SU-DHL-6 (cell line): ENCODE data around the gene HDDC3.

Experiments used
- H2AFZ ChIP-seq: fragments of 200-600 bp; sonication (generic); 2 replicates; pipeline ENCODE4 v1.6.1; 2014; ENCODE audit warnings: low read depth, mild to moderate bottlenecking, moderate library complexity, mixed read lengths, antibody characterized with exemption, low read length; ENCODE audit not compliant: severe bottlenecking
- H3F3A ChIP-seq: fragments of 200-600 bp; shearing (Covaris generic); 2 replicates; pipeline ENCODE4 v1.6.0; 2016; ENCODE audit warnings: antibody characterized with exemption, mild to moderate bottlenecking; ENCODE audit not compliant: insufficient read depth
- H3K27ac ChIP-seq: fragments of 200-600 bp; sonication (generic); 2 replicates; pipeline ENCODE4 v1.5.1; 2016; ENCODE audit warnings: low read depth, mild to moderate bottlenecking, low read length, moderate library complexity, mixed read lengths
- H3K27me3 ChIP-seq: fragments of 200-600 bp; sonication (generic), shearing (Covaris generic); 2 replicates; pipeline ENCODE4 v1.6.0; 2014; ENCODE audit warnings: mild to moderate bottlenecking, low read length
- H3K36me3 ChIP-seq: fragments of 200-600 bp; sonication (generic); 2 replicates; pipeline ENCODE4 v1.6.1; 2014; ENCODE audit warnings: mild to moderate bottlenecking, low read length, mixed read lengths
- H3K4me2 ChIP-seq: fragments of 300-600, 200-600 bp; shearing (Covaris generic), sonication (generic); 2 replicates; pipeline ENCODE4 v1.6.0; 2014; ENCODE audit warnings: low read length, low read depth, mild to moderate bottlenecking; ENCODE audit not compliant: poor library complexity, severe bottlenecking
- H3K4me3 ChIP-seq: fragments of 200-600 bp; sonication (generic); 2 replicates; pipeline ENCODE4 v1.5.1; 2014; ENCODE audit warnings: antibody characterized with exemption, low read length, mild to moderate bottlenecking, mixed read lengths; ENCODE audit not compliant: insufficient read depth, poor library complexity, severe bottlenecking
- H3K79me2 ChIP-seq: fragments of 200-600 bp; sonication (generic); 2 replicates; pipeline ENCODE4 v1.6.1; 2014; ENCODE audit warnings: mild to moderate bottlenecking, low read length, moderate library complexity; ENCODE audit not compliant: insufficient read depth
- H3K9ac ChIP-seq: fragments of 200-600 bp; sonication (generic); 2 replicates; pipeline ENCODE4 v1.7.0; 2014; ENCODE audit warnings: mild to moderate bottlenecking, low read length
- H3K9me2 ChIP-seq: fragments of 200-600 bp; sonication (generic); replicated peaks from 2 replicates; pipeline ENCODE4 v1.6.1; 2014; ENCODE audit warnings: low read length; ENCODE audit not compliant: insufficient read depth
- H3K9me3 ChIP-seq: fragments of 200-600 bp; sonication (generic); 2 replicates; pipeline ENCODE4 v1.6.1; 2014; ENCODE audit warnings: low read length, mixed read lengths; ENCODE audit not compliant: insufficient read depth
- H4K20me1 ChIP-seq: fragments of 200-600 bp; sonication (generic); 2 replicates; pipeline ENCODE4 v1.6.1; 2014; ENCODE audit warnings: low read depth, mild to moderate bottlenecking, antibody characterized with exemption, low read length, moderate library complexity, mixed read lengths
- EZH2phosphoT487 ChIP-seq: fragments of 200-600 bp; sonication (generic), shearing (Covaris generic); conservative IDR thresholded peaks from 2 replicates; pipeline ENCODE4 v1.6.1; 2018; ENCODE audit warnings: mild to moderate bottlenecking, antibody characterized with exemption, low read length, moderate library complexity, mixed read lengths
- TF ChIP-seq, protein P1 (sequence below): fragments of 200-600 bp; sonication (generic); IDR thresholded peaks from one replicate; pipeline ENCODE4 v1.5.1; 2017; ENCODE audit warnings: antibody characterized with exemption, mild to moderate bottlenecking, low read length, moderate library complexity; ENCODE audit not compliant: insufficient read depth, poor library complexity, severe bottlenecking

The HDDC3 gene

DNA sequence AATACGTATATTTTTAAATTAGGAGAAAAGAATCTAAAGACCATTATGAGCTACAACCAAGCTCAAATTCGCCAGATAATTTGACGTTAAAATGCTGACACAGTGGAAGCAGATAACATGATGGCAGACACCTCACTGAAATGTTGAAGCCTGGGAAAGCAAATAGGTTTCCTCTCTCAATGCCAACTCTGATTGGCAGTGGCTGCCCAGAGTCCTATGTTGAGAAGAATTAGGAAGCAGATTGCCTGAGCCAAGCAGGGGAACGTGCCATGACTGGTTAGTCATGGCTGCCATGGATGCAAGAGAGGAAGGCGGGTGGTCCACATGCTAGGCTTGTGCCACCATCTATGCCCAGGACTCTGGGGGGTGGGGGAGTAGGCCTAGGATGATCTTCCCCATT lies 5.9 kb upstream of the HDDC3 start:
- Histone ChIP-seq H2AFZ (no peak overlapping the region), H3K27me3 (no peaks in the 10 kb centered on the region), H3F3A (no peaks in the 10 kb centered on the region), H4K20me1 (no peaks in the 10 kb centered on the region), H3K4me2 (no peak overlapping the region), H3K27ac (no peak overlapping the region), H3K4me3 (no peak overlapping the region), H3K9me3 (no peaks in the 10 kb centered on the region), H3K9me2 (no peaks in the 10 kb centered on the region), H3K79me2 (peaks cover 17% of the 10 kb centered on the region), H3K36me3 (peaks cover 15% of the 10 kb centered on the region; the same call in 1 of the 2 replicates), H3K9ac (no peak overlapping the region)
- TF ChIP-seq EZH2phosphoT487 = no peak
- TF ChIP-seq, protein P1, sequence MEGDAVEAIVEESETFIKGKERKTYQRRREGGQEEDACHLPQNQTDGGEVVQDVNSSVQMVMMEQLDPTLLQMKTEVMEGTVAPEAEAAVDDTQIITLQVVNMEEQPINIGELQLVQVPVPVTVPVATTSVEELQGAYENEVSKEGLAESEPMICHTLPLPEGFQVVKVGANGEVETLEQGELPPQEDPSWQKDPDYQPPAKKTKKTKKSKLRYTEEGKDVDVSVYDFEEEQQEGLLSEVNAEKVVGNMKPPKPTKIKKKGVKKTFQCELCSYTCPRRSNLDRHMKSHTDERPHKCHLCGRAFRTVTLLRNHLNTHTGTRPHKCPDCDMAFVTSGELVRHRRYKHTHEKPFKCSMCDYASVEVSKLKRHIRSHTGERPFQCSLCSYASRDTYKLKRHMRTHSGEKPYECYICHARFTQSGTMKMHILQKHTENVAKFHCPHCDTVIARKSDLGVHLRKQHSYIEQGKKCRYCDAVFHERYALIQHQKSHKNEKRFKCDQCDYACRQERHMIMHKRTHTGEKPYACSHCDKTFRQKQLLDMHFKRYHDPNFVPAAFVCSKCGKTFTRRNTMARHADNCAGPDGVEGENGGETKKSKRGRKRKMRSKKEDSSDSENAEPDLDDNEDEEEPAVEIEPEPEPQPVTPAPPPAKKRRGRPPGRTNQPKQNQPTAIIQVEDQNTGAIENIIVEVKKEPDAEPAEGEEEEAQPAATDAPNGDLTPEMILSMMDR = no peak

GRCh38 chr15:90936823-90937222 lies 4.5 kb upstream of the HDDC3 start:
- no peaks in the 10 kb centered on the region for H3F3A ChIP-seq
- no peak overlapping the region for H3K9ac ChIP-seq
- H3K27me3 ChIP-seq = no peaks in the 10 kb centered on the region
- no peak overlapping the region for H2AFZ ChIP-seq
- H3K4me2 ChIP-seq = peak overlapping the region; percentile 81
- H3K4me3 ChIP-seq = no peak overlapping the region
- no peak for TF ChIP-seq EZH2phosphoT487
- TF ChIP-seq, protein P1 = no peak
- H3K36me3 ChIP-seq = peaks cover 15% of the 10 kb centered on the region; the same call in 1 of the 2 replicates
- H3K79me2 ChIP-seq = peaks cover 17% of the 10 kb centered on the region
- H3K9me3 ChIP-seq = no peaks in the 10 kb centered on the region
- H3K27ac ChIP-seq = no peak overlapping the region
- no peaks in the 10 kb centered on the region for H3K9me2 ChIP-seq
- no peaks in the 10 kb centered on the region for H4K20me1 ChIP-seq

- no peaks in the 10 kb centered on the region for H3K27me3 ChIP-seq
- peaks cover 17% of the 10 kb centered on the region for H3K79me2 ChIP-seq
- peaks cover 15% of the 10 kb centered on the region; the same call in 1 of the 2 replicates for H3K36me3 ChIP-seq
- TF ChIP-seq, protein P1 = no peak
- no peaks in the 10 kb centered on the region for H3K9me3 ChIP-seq
- H3K4me2 ChIP-seq = peak within 1 kb of the TSS; percentile 81
- H3F3A ChIP-seq = peaks cover 11% of the 10 kb centered on the region
- H3K4me3 ChIP-seq = peak within 1 kb of the TSS; percentile 82
- peak within 1 kb of the TSS; percentile 91 for H3K9ac ChIP-seq
- H2AFZ ChIP-seq = peak within 1 kb of the TSS; percentile 55
- peak within 1 kb of the TSS; percentile 35 for H3K27ac ChIP-seq
- H3K9me2 ChIP-seq = no peaks in the 10 kb centered on the region
- no peaks in the 10 kb centered on the region for H4K20me1 ChIP-seq
Observed at GRCh38 chr15:90934949-90935751, 2.8 kb upstream of the HDDC3 start, which contains the start of gene UNC45A. Gene UNC45A (plus strand): TSS chr15:90935285. CDS start chr15:90935325, 40 bp downstream.
